K562 (cell line): Measurements from ENCODE around the gene MED12. TPM values are rescaled to one million over a fixed set of nuclear protein-coding genes. Genes with fewer than 3 reads are reported as not detected.
A peak's percentile ranks its signal among the peaks of the same experiment; 100 is the strongest.

ENCODE experiments used
- CHD2 ChIP-seq: IDR thresholded peaks from 2 replicates; pipeline ENCODE4 v1.6.1; 2011; ENCODE audit warnings: low read depth, low read length
- CHD4 ChIP-seq: fragments of 200-600 bp; sonication (generic); IDR thresholded peaks from 3 replicates; pipeline ENCODE4 v1.6.1; 2012; ENCODE audit warnings: low read depth, mild to moderate bottlenecking, mixed read lengths, low read length, inconsistent platforms; ENCODE audit not compliant: insufficient read depth, insufficient replicate concordance, poor library complexity, severe bottlenecking
- ESRRA ChIP-seq: fragments of 450-650 bp; IDR thresholded peaks from 2 replicates; pipeline ENCODE4 v1.6.1; 2014; ENCODE audit warnings: low read depth, mild to moderate bottlenecking, moderate library complexity, borderline replicate concordance
- MAFK ChIP-seq: IDR thresholded peaks from 2 replicates; pipeline ENCODE4 v1.6.1; 2011; ENCODE audit warnings: low read length, improper control_type of control experiment
- MGA ChIP-seq: fragments of 450-650 bp; IDR thresholded peaks from 2 replicates; pipeline ENCODE4 v1.6.1; 2016; ENCODE audit warnings: mild to moderate bottlenecking, moderate library complexity
- NFIX ChIP-seq: fragments of 250-450 bp; sonication (Bioruptor Pico); IDR thresholded peaks from 2 replicates; pipeline ENCODE4 v1.4.0; 2020; ENCODE audit warnings: low read depth, mild to moderate bottlenecking, moderate library complexity
- NKRF ChIP-seq: fragments of 450-650 bp; IDR thresholded peaks from 2 replicates; pipeline ENCODE4 v1.6.1; 2016; ENCODE audit warnings: borderline replicate concordance
- RBM25 ChIP-seq: fragments of 200-400 bp; formaldehyde crosslinking; IDR thresholded peaks from 2 replicates; pipeline ENCODE4 v1.6.1; 2018; ENCODE audit warnings: low read length, low read depth, moderate library complexity; ENCODE audit not compliant: severe bottlenecking
- SP2 ChIP-seq: IDR thresholded peaks from 2 replicates; pipeline ENCODE4 v1.6.1; 2011; ENCODE audit warnings: mild to moderate bottlenecking, low read depth, low read length, moderate library complexity; ENCODE audit not compliant: poor library complexity, severe bottlenecking; ENCODE audit errors: extremely low read depth
- ZFP91 ChIP-seq: sonication (generic); formaldehyde crosslinking; IDR thresholded peaks from 2 replicates; pipeline ENCODE4 v1.8.0; 2022; ENCODE audit warnings: mild to moderate bottlenecking, missing genetic modification reagents
- polyA plus RNA-seq, 8 experiments: library from polyadenylated mRNA; depleted of rRNA in 4 of 8; stranded (reverse) in 5 of 8; unstranded in 3 of 8; fragments of >200 nt; fragmentation: Nextera tagmentation in 2 of 8; fragmentation: Illumina TruSeq in 1 of 8; extraction: Ambion mirVana in 2 of 8; extraction: Trizol in 1 of 8; gene quantifications; 2 replicates each; pipeline versions ENCODE4 v1.2.1 to v1.2.3, GENCODE V29; 2011 to 2014; ENCODE audit warnings: inconsistent platforms in 1 of 8, missing spikeins in 1 of 8
- total RNA-seq, 7 experiments: library from RNA; depleted of rRNA in 6 of 7; stranded (reverse); fragments of >200 nt in 6 of 7; fragmentation: Illumina TruSeq in 2 of 7; extraction: Trizol in 2 of 7; gene quantifications; 2 replicates each; pipeline versions ENCODE4 v1.2.1 to v1.2.3, GENCODE V29; 2011 to 2021; ENCODE audit warnings: low replicate concordance in 1 of 7

MED12 gene
- total and polyA plus RNA-seq, 9 of the 15 experiments (the other 6 are each of a cell fraction or from before 2014, with no cell fraction given): 1.6 to 49.7 (median 8.6) TPM

- TF ChIP-seq NKRF (0 out of 2 replicates have a peak, but pooled peaks have one; percentile 4), ESRRA (peak; percentile 91), RBM25 (peak; percentile 89), CHD2 (peak; percentile 55), MAFK (peak; percentile 83; the same call in 1 of the 2 replicates), SP2 (peak; percentile 65), NFIX (CRISPR knock-in tag) (no peak), ZFP91 (CRISPR knock-in tag) (no peak), CHD4 (no peak), MGA (peak; percentile 90)
Observed at GRCh38 chrX:71181910-71182799, 63.8 kb downstream of the MED12 start (continued).
